ENCODE data around the gene CHMP4A.
A peak's percentile ranks its signal among the peaks of the same experiment; 100 is the strongest.
"Not testable (repeated sequence)": the region's sequence is repeated elsewhere in the genome, so short reads cannot be mapped to it uniquely, and the experiment has no call there.

CHMP4A gene

GRCh38 chr14:24222987-24223386, 9.7 kb upstream of the CHMP4A start:
- DNase-seq: not testable (repeated sequence)

GRCh38 chr14:24219521-24219920, 6.2 kb upstream of the CHMP4A start:
- no peak for DNase-seq

- DNase-seq: no peak
Observed at GRCh38 chr14:24219080-24219479, 5.8 kb upstream of the CHMP4A start.

- not testable (repeated sequence) for DNase-seq
Observed at GRCh38 chr14:24216876-24217275, 3.6 kb upstream of the CHMP4A start.

- DNase-seq: no peak
Observed at GRCh38 chr14:24216345-24216699, 3.0 kb upstream of the CHMP4A start.

- DNase-seq: peak; percentile 77
Observed at GRCh38 chr14:24215495-24216344, 2.4 kb upstream of the CHMP4A start, which contains the start of gene MDP1. TSS of gene MDP1 (minus strand) at chr14:24216066. CDS start at chr14:24215955, 111 bp downstream.

- no peak for DNase-seq
Observed at GRCh38 chr14:24213866-24214662, 776 bp upstream of the CHMP4A start.

- no peak for DNase-seq
Observed at GRCh38 chr14:24211311-24211710, 2.0 kb downstream of the CHMP4A start.

- no peak for DNase-seq
Observed at GRCh38 chr14:24207625-24208024, 5.7 kb downstream of the CHMP4A start.

GRCh38 chr14:24207104-24207551, 6.2 kb downstream of the CHMP4A start:
- no peak for DNase-seq

- no peak for DNase-seq
Observed at GRCh38 chr14:24206260-24207103, 6.8 kb downstream of the CHMP4A start.

GRCh38 chr14:24204163-24205146, 8.8 kb downstream of the CHMP4A start:
- DNase-seq: no peak

- DNase-seq: not testable (repeated sequence)
Observed at GRCh38 chr14:24203249-24203886, 9.9 kb downstream of the CHMP4A start.

GRCh38 chr14:24202538-24202937, 10.8 kb downstream of the CHMP4A start:
- not testable (repeated sequence) for DNase-seq

GRCh38 chr14:24198814-24199524, 14.3 kb downstream of the CHMP4A start:
- DNase-seq: no peak

GRCh38 chr14:24197056-24197450, 16.2 kb downstream of the CHMP4A start:
- no peak for DNase-seq

GRCh38 chr14:24196071-24197055, 16.9 kb downstream of the CHMP4A start:
- no peak for DNase-seq

GRCh38 chr14:24195186-24196070, 17.9 kb downstream of the CHMP4A start, which contains the start of gene TM9SF1:
TSS of gene TM9SF1 (minus strand) at chr14:24195441. CDS start at chr14:24195019, 422 bp downstream.
- peak; percentile 82 for DNase-seq

Measured in stimulated activated CD4-positive, alpha-beta T cell treated with anti-CD3 and anti-CD28 coated beads, Interleukin-12 subunit alpha, Interleukin-12 subunit beta, amount 100 ng/mL, for 4 hours (primary cell).